SU-DHL-6 (cell line): ENCODE data around the gene KRTAP1-4.

ENCODE experiments used
- EZH2phosphoT487 ChIP-seq: fragments of 200-600 bp; sonication (generic), shearing (Covaris generic); conservative IDR thresholded peaks from 2 replicates; pipeline ENCODE4 v1.6.1; 2018; ENCODE audit warnings: mild to moderate bottlenecking, antibody characterized with exemption, low read length, moderate library complexity, mixed read lengths
- TF ChIP-seq, protein P1 (sequence below): fragments of 200-600 bp; sonication (generic); IDR thresholded peaks from one replicate; pipeline ENCODE4 v1.5.1; 2017; ENCODE audit warnings: antibody characterized with exemption, mild to moderate bottlenecking, low read length, moderate library complexity; ENCODE audit not compliant: insufficient read depth, poor library complexity, severe bottlenecking

DNA sequence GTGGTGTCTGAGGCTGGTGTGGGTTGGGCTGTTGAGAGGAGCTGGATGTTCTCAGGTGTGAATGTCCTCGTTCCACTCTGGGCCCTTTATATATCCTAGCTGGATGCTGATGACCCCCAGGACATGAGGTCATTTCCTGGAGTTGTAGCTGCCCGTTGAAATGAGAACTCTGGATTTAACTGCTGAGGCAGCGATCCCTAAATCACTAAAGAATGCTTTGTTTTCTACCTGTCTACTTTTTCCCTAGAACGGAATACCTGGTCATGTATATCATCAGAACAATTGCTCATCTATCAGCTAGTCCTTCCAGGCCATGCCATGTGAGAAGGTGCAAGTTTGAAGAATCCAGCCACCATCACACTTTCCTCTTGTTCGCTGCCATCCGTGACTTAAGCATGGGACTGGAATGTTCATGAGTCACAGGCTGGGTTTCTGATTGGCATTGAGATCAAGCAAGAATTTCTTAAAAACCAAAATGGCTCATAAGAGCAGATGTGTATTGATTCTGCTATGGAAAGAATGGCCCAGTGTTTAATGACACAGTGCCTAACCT lies 30.1 kb upstream of the KRTAP1-4 start, which contains the start of gene KRTAP2-3:
- TF ChIP-seq, protein P1, sequence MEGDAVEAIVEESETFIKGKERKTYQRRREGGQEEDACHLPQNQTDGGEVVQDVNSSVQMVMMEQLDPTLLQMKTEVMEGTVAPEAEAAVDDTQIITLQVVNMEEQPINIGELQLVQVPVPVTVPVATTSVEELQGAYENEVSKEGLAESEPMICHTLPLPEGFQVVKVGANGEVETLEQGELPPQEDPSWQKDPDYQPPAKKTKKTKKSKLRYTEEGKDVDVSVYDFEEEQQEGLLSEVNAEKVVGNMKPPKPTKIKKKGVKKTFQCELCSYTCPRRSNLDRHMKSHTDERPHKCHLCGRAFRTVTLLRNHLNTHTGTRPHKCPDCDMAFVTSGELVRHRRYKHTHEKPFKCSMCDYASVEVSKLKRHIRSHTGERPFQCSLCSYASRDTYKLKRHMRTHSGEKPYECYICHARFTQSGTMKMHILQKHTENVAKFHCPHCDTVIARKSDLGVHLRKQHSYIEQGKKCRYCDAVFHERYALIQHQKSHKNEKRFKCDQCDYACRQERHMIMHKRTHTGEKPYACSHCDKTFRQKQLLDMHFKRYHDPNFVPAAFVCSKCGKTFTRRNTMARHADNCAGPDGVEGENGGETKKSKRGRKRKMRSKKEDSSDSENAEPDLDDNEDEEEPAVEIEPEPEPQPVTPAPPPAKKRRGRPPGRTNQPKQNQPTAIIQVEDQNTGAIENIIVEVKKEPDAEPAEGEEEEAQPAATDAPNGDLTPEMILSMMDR: no peak
- TF ChIP-seq EZH2phosphoT487: no peak
